HEK293 (cell line): ENCODE data around the gene PYCR2.
A peak's percentile ranks its signal among the peaks of the same experiment; 100 is the strongest.

Experiments
- KLF17 ChIP-seq: fragments of 450-650 bp; formaldehyde crosslinking; IDR thresholded peaks from 2 replicates; pipeline ENCODE4 v1.5.1; 2016; ENCODE audit warnings: missing biosample characterization, missing genetic modification characterization
- PRDM10 ChIP-seq: fragments of 450-650 bp; formaldehyde crosslinking; IDR thresholded peaks from 2 replicates; pipeline ENCODE4 v1.5.1; 2016; ENCODE audit warnings: missing biosample characterization, missing genetic modification characterization
- PRDM2 ChIP-seq: fragments of 450-650 bp; formaldehyde crosslinking; IDR thresholded peaks from 2 replicates; pipeline ENCODE4 v1.5.1; 2016; ENCODE audit warnings: missing biosample characterization, missing genetic modification characterization, borderline replicate concordance
- TRIM28 ChIP-seq: IDR thresholded peaks from 2 replicates; pipeline ENCODE4 v1.6.1; 2011; ENCODE audit warnings: low read length, control low read depth, borderline replicate concordance
- ZBTB44 ChIP-seq: fragments of 450-650 bp; IDR thresholded peaks from 2 replicates; pipeline ENCODE4 v1.5.1; 2018; ENCODE audit warnings: missing biosample characterization, mild to moderate bottlenecking, missing genetic modification characterization
- ZNF140 ChIP-seq: fragments of 450-650 bp; formaldehyde crosslinking; IDR thresholded peaks from 2 replicates; pipeline ENCODE4 v1.5.1; 2016; ENCODE audit warnings: missing biosample characterization, missing genetic modification characterization
- ZNF148 ChIP-seq: fragments of 450-650 bp; formaldehyde crosslinking; IDR thresholded peaks from 2 replicates; pipeline ENCODE4 v1.5.0; 2017; ENCODE audit warnings: missing biosample characterization, missing genetic modification characterization, borderline replicate concordance
- ZNF18 ChIP-seq: fragments of 450-650 bp; formaldehyde crosslinking; IDR thresholded peaks from 2 replicates; pipeline ENCODE4 v1.5.1; 2016; ENCODE audit warnings: missing biosample characterization, missing genetic modification characterization
- ZNF184 ChIP-seq: fragments of 450-650 bp; IDR thresholded peaks from 2 replicates; pipeline ENCODE4 v1.5.1; 2018; ENCODE audit warnings: missing biosample characterization, mild to moderate bottlenecking, missing genetic modification characterization
- ZNF214 ChIP-seq: fragments of 450-650 bp; formaldehyde crosslinking; IDR thresholded peaks from 2 replicates; pipeline ENCODE4 v1.5.1; 2017; ENCODE audit warnings: missing biosample characterization, mild to moderate bottlenecking, missing genetic modification characterization, borderline replicate concordance
- ZNF266 ChIP-seq: fragments of 450-650 bp; formaldehyde crosslinking; IDR thresholded peaks from 2 replicates; pipeline ENCODE4 v1.5.1; 2016; ENCODE audit warnings: missing biosample characterization, missing genetic modification characterization, low read depth
- ZNF311 ChIP-seq: fragments of 450-650 bp; formaldehyde crosslinking; IDR thresholded peaks from 2 replicates; pipeline ENCODE4 v1.5.1; 2017; ENCODE audit warnings: missing biosample characterization, missing genetic modification characterization, borderline replicate concordance
- ZNF366 ChIP-seq: fragments of 450-650 bp; formaldehyde crosslinking; conservative IDR thresholded peaks from 2 replicates; pipeline ENCODE4 v1.5.1; 2016; ENCODE audit warnings: missing biosample characterization, missing genetic modification characterization
- ZNF398 ChIP-seq: fragments of 450-650 bp; formaldehyde crosslinking; IDR thresholded peaks from 2 replicates; pipeline ENCODE4 v1.5.1; 2017; ENCODE audit warnings: missing biosample characterization, missing genetic modification characterization
- ZNF510 ChIP-seq: fragments of 450-650 bp; formaldehyde crosslinking; IDR thresholded peaks from 2 replicates; pipeline ENCODE4 v1.5.1; 2018; ENCODE audit warnings: mild to moderate bottlenecking, missing genetic modification characterization, missing biosample characterization; ENCODE audit not compliant: insufficient replicate concordance
- ZNF571 ChIP-seq: fragments of 450-650 bp; formaldehyde crosslinking; IDR thresholded peaks from 2 replicates; pipeline ENCODE4 v1.5.0; 2017; ENCODE audit warnings: missing biosample characterization, missing genetic modification characterization
- ZNF600 ChIP-seq: fragments of 450-650 bp; formaldehyde crosslinking; IDR thresholded peaks from 2 replicates; pipeline ENCODE4 v1.5.1; 2016; ENCODE audit warnings: missing biosample characterization, missing genetic modification characterization
- ZNF701 ChIP-seq: fragments of 450-650 bp; formaldehyde crosslinking; IDR thresholded peaks from 2 replicates; pipeline ENCODE4 v1.5.1; 2016; ENCODE audit warnings: missing biosample characterization, missing genetic modification characterization
- ZSCAN30 ChIP-seq: fragments of 450-650 bp; IDR thresholded peaks from 2 replicates; pipeline ENCODE4 v1.5.1; 2018; ENCODE audit warnings: missing biosample characterization, mild to moderate bottlenecking, missing genetic modification characterization, moderate library complexity

Gene PYCR2

GRCh38 chr1:225882694-225883615, 41.1 kb downstream of the PYCR2 start (continued):
- TF ChIP-seq ZNF148 (tag by site-specific recombination) (no peak), ZSCAN30 (tag by site-specific recombination) (no peak; the same call in 1 of the 2 replicates), PRDM2 (tag by site-specific recombination) (no peak), ZNF701 (tag by site-specific recombination) (no peak), TRIM28 (no peak), KLF17 (tag by site-specific recombination) (no peak), ZNF18 (no peak), ZNF571 (tag by site-specific recombination) (no peak), ZNF266 (tag by site-specific recombination) (no peak), ZNF311 (no peak), ZNF184 (tag by site-specific recombination) (no peak; the same call in 1 of the 2 replicates), ZBTB44 (tag by site-specific recombination) (no peak), ZNF398 (tag by site-specific recombination) (peak; percentile 8; the same call in 1 of the 2 replicates), ZNF366 (tag by site-specific recombination) (no peak), ZNF140 (tag by site-specific recombination) (no peak), ZNF214 (tag by site-specific recombination) (no peak), PRDM10 (tag by site-specific recombination) (peak; percentile 94), ZNF600 (peak; percentile 43), ZNF510 (tag by site-specific recombination) (no peak)
